Esophagus muscularis mucosa (tissue), 4 donors: ENCODE data around the gene OTULINL. TPM values are rescaled to one million over a fixed set of nuclear protein-coding genes. Genes with fewer than 3 reads are reported as not detected.

Source experiments
- DNase-seq: peaks from one replicate; pipeline ENCODE4 v3.0.0-alpha.2; 2017; ENCODE audit errors: extremely low spot score
- H3K27ac ChIP-seq, 4 donors: fragments of 200-600 bp; sonication (generic); replicated peaks in 1 of 4; 1 replicate in 3 of 4; 2 replicates in 1 of 4; pipeline ENCODE4 v1.5.1; 2016 to 2019; ENCODE audit warnings: mild to moderate bottlenecking in 1 of 4
- H3K27me3 ChIP-seq, 4 donors: fragments of 200-600 bp; sonication (generic); one replicate each; pipeline versions ENCODE4 v1.5.1 to v1.6.0; 2016 to 2019
- H3K36me3 ChIP-seq, 4 donors: fragments of 200-600 bp; sonication (generic); one replicate each; pipeline ENCODE4 v1.5.1; 2016 to 2019
- H3K4me1 ChIP-seq, 4 donors: fragments of 200-600 bp; sonication (generic); one replicate each; pipeline ENCODE4 v1.5.1; 2016 to 2019
- H3K4me3 ChIP-seq, 4 donors: fragments of 200-600 bp; sonication (generic); 1 replicate in 2 of 4; 2 replicates in 2 of 4; pipeline ENCODE4 v1.5.1; 2016 to 2019; ENCODE audit warnings: mild to moderate bottlenecking in 4 of 4, moderate library complexity in 1 of 4
- H3K9me3 ChIP-seq, 4 donors: fragments of 200-600 bp; sonication (generic); 1 replicate in 3 of 4; 2 replicates in 1 of 4; pipeline ENCODE4 v1.5.1; 2016 to 2019
- EP300 ChIP-seq: sonication (generic); formaldehyde crosslinking; IDR thresholded peaks from one replicate; pipeline ENCODE4 v1.6.1; 2017; ENCODE audit warnings: antibody characterized with exemption
- POLR2A ChIP-seq: fragments of 450-650 bp; IDR thresholded peaks from one replicate; pipeline ENCODE4 v1.6.1; 2017; ENCODE audit warnings: antibody characterized with exemption, moderate library complexity, mild to moderate bottlenecking, low read depth
- POLR2AphosphoS5 ChIP-seq, 2 donors: sonication (generic); formaldehyde crosslinking; IDR thresholded peaks; one replicate each; pipeline ENCODE4 v1.6.1; 2017; ENCODE audit warnings: antibody characterized with exemption in 2 of 2
- WGBS: methylation state at CpG from one replicate; pipeline ENCODE4 v1.1.5; 2018; 5-methylcytosine and 5-hydroxymethylcytosine counted together
- intact Hi-C: fragments of 100-400 bp; cut with DNase I; formaldehyde crosslinking; loops from one replicate; pipeline ENCODE4 v1.15.1; 2023
- total RNA-seq, 4 donors: library from RNA; depleted of rRNA; stranded (reverse); fragments of >200 nt; gene quantifications; one replicate each; pipeline versions ENCODE4 v1.1.0 to v1.2.1, GENCODE V29; 2016
- TF ChIP-seq, protein P1 (sequence below), 3 experiments: fragments of 200-600 bp in 2 of 3; fragments of 450-650 bp in 1 of 3; sonication (generic) in 2 of 3; IDR thresholded peaks; one replicate each; pipeline ENCODE4 v1.5.1; 2017 to 2019; ENCODE audit warnings: antibody characterized with exemption in 3 of 3, mild to moderate bottlenecking in 2 of 3, moderate library complexity in 1 of 3

The OTULINL gene
- total RNA-seq, 4 donors from 2014 or later: 2.6 to 7.1 (median 5.0) TPM

DNA sequence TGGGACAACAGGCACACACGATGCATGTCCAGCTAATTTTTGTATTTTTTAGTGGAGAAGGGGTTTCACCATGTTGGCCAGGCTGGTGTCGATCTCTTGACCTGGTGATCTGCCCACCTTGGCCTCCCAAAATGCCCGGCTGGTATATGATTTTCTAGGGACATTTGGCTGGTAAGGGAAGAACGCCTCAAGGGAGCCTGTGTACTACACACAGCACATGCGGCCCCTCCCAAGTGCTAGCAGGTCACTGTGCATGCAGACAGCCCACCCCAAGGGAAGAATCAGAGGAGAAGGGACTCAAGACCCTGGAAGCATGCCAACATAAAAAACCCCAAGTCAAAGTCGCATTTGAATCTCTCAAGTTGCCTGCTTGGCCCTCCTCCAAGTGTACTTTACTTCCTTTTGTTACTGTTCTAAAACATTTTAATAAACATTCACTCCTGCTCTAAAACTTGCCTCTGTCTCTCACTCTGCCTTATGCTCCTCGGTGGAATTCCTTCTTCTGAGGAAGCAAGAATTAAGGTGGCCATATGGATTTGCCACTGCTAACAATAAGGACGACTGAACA, 24.3 kb upstream of the OTULINL start:
- DNase-seq: no peak
- no peak overlapping the region for H3K27ac ChIP-seq
- H3K27me3 ChIP-seq: no peaks in the 10 kb centered on the region
- H3K4me3 ChIP-seq: no peak overlapping the region
- WGBS: 53% methylated on average over 8 of the region's 8 CpGs
- peaks cover 0 to 3% (median 0%) of the 10 kb centered on the region in 4 donors for H3K4me1 ChIP-seq
- TF ChIP-seq POLR2A: no peak
- TF ChIP-seq EP300: no peak
- TF ChIP-seq, protein P1, sequence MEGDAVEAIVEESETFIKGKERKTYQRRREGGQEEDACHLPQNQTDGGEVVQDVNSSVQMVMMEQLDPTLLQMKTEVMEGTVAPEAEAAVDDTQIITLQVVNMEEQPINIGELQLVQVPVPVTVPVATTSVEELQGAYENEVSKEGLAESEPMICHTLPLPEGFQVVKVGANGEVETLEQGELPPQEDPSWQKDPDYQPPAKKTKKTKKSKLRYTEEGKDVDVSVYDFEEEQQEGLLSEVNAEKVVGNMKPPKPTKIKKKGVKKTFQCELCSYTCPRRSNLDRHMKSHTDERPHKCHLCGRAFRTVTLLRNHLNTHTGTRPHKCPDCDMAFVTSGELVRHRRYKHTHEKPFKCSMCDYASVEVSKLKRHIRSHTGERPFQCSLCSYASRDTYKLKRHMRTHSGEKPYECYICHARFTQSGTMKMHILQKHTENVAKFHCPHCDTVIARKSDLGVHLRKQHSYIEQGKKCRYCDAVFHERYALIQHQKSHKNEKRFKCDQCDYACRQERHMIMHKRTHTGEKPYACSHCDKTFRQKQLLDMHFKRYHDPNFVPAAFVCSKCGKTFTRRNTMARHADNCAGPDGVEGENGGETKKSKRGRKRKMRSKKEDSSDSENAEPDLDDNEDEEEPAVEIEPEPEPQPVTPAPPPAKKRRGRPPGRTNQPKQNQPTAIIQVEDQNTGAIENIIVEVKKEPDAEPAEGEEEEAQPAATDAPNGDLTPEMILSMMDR (IDR thresholded peaks at IDR 0.05): no peak
- no peak for TF ChIP-seq POLR2AphosphoS5 (IDR thresholded peaks at IDR 0.05)
- intact Hi-C loops: no loop called here
- peaks cover 0 to 8% (median 2%) of the 10 kb centered on the region in 4 donors for H3K9me3 ChIP-seq
- H3K36me3 ChIP-seq: no peaks in the 10 kb centered on the region

DNA sequence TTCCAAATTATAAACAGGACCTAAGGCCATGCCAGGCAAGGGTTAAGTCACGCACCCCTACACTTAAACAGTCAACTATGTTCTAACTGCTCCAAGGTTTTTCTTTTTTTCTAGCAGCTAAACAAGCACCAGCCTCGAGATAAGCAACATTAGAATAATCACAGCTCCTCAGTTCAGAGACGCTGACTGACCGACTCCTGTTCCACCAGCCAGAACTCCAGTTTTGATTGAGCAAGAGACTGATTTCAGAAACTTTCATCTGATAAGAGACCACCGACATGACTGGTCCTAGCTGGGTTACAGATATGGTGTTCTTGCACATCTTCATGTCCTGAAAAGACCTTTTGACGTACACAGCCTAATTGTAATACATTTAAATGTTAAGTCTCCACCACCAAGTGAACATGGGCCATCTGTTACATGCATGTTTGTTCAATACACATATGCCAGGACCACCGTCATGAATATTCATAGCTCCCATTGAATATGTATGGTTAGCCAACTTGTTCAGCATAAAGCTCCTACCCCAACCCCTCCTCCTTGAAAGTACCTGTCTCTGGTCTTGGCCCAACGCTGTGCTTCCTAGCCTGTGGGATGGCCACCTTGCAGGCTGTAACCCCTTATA, 23.7 kb upstream of the OTULINL start:
- Histone ChIP-seq H3K9me3 (peaks cover 0 to 2% (median 0%) of the 10 kb centered on the region in 4 donors), H3K4me3 (no peak overlapping the region), H3K27me3 (no peaks in the 10 kb centered on the region), H3K36me3 (no peaks in the 10 kb centered on the region), H3K4me1 (peaks cover 0 to 3% (median 0%) of the 10 kb centered on the region in 4 donors), H3K27ac (no peak overlapping the region)
- intact Hi-C loops: no loop called here
- no peak for DNase-seq
- 71% methylated on average over 8 of the region's 8 CpGs for WGBS
- TF ChIP-seq POLR2AphosphoS5 (IDR thresholded peaks at IDR 0.05): no peak
- TF ChIP-seq, protein P1 (IDR thresholded peaks at IDR 0.05): no peak
- no peak for TF ChIP-seq EP300
- no peak for TF ChIP-seq POLR2A

DNA sequence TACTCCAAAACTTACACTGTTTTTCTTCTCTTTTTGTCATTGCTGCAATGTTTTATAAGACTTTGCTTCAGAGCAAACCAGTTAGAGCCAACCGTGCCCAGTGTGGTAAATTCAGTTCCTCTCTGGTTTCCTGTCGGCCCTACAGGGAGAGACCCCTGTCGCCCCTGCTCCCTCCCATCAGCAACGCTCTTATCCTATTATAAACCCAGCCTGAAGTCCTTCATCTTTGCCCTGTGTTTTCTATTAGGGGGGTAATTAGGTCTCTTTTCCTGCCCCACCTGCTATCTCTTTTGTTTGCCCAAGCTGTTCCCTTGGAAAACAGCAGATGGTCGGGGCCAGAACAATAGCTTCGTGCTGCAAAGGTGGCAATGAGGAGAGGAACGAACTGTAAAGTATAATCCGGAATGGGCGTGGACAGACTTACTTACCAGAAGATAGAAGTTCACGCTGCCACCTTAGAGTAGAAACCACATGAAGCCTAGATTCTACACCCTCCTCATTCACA, 21.4 kb upstream of the OTULINL start:
- 57% methylated on average over 10 of the region's 10 CpGs for WGBS

DNA sequence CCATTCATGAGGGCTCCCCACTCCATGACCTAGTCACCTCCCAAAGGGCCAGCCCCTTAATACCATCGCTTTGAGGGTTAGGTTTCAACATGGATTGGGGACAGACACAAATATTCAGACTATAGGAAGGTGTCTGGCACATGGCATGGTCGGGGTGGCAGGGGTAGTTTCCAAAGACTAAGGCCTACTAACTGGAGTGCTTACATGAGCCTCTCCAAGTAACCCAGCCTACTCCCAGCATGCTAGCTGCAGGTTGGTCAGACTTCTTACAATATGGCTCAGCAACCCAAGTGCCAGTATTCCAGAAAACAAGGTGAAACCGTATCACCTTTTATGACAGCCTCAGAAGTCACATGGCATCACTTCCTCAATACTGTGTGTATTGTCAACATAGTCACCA, 19.9 kb upstream of the OTULINL start:
- intact Hi-C loops: no loop called here
- no peak overlapping the region for H3K27ac ChIP-seq
- peaks cover 0 to 3% (median 0%) of the 10 kb centered on the region in 4 donors for H3K4me1 ChIP-seq
- peak; percentile 83 for DNase-seq
- TF ChIP-seq, protein P1 (IDR thresholded peaks at IDR 0.05): no peak
- no peak for TF ChIP-seq POLR2AphosphoS5 (IDR thresholded peaks at IDR 0.05)
- TF ChIP-seq POLR2A: no peak
- no peak for TF ChIP-seq EP300
- 90% methylated on average over 3 of the region's 3 CpGs for WGBS
- no peaks in the 10 kb centered on the region for H3K36me3 ChIP-seq
- H3K9me3 ChIP-seq: no peaks in the 10 kb centered on the region
- H3K27me3 ChIP-seq: no peaks in the 10 kb centered on the region
- no peak overlapping the region for H3K4me3 ChIP-seq

More for the DNA sequence above, 21.4 kb upstream of the OTULINL start:
- intact Hi-C loops: no loop called here
- DNase-seq: peak; percentile 72
- Histone ChIP-seq H3K36me3 (no peaks in the 10 kb centered on the region), H3K4me3 (no peak overlapping the region), H3K27me3 (no peaks in the 10 kb centered on the region), H3K4me1 (peaks cover 0 to 3% (median 0%) of the 10 kb centered on the region in 4 donors), H3K9me3 (no peaks in the 10 kb centered on the region), H3K27ac (no peak overlapping the region)
- TF ChIP-seq EP300 (no peak), POLR2AphosphoS5 (IDR thresholded peaks at IDR 0.05) (no peak), POLR2A (no peak)
- TF ChIP-seq, protein P1 (IDR thresholded peaks at IDR 0.05): no peak
